ENCODE results near the gene ZNF516. TPM values are rescaled to one million over a fixed set of nuclear protein-coding genes. Genes with fewer than 3 reads are reported as not detected.

Gene ZNF516
- total and polyA plus RNA-seq, 2 of the 13 experiments (the other 11 are each of a cell fraction or from before 2014, with no cell fraction given) = 16.6 to 18.7 TPM

GRCh38 chr18:76347341-76347740 is 147.7 kb downstream of the ZNF516 start (continued):
- TF ChIP-seq, protein P1, sequence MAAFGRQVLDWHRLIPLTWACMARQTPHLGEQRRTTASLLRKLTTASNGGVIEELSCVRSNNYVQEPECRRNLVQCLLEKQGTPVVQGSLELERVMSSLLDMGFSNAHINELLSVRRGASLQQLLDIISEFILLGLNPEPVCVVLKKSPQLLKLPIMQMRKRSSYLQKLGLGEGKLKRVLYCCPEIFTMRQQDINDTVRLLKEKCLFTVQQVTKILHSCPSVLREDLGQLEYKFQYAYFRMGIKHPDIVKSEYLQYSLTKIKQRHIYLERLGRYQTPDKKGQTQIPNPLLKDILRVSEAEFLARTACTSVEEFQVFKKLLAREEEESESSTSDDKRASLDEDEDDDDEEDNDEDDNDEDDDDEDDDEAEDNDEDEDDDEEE (CRISPR knock-in tag; IDR thresholded peaks at IDR 0.05) = no peak
- TF ChIP-seq ZNF44 (CRISPR knock-in tag; IDR thresholded peaks at IDR 0.05) (no peak), ZNF670 (CRISPR knock-in tag; IDR thresholded peaks at IDR 0.05; ENCODE audit: borderline replicate concordance) (no peak), EED (CRISPR knock-in tag; IDR thresholded peaks at IDR 0.05) (no peak), CREM (IDR thresholded peaks at IDR 0.05) (no peak), CREM (CRISPR knock-in tag; IDR thresholded peaks at IDR 0.05) (no peak)
- TF ChIP-seq, protein P2, sequence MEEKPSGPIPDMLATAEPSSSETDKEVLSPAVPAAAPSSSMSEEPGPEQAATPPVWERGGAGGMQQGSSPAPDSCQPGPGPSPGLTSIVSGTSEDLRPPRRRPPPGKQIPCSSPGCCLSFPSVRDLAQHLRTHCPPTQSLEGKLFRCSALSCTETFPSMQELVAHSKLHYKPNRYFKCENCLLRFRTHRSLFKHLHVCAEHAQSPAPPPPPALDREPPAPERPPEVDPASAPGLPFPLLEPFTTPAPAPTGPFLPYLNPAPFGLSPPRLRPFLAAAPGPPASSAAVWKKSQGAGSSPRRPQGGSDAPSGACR (CRISPR knock-in tag; IDR thresholded peaks at IDR 0.05) = no peak

GRCh38 chr18:76346490-76347130 is 148.4 kb downstream of the ZNF516 start:
- Histone ChIP-seq H3K36me3 (replicated peaks in 1 of 2; ENCODE audit: control insufficient read depth in 1 of 2, insufficient read depth in 2 of 2, low read length in 2 of 2) (no peaks in the 10 kb centered on the region), H2AFZ (ENCODE audit: low read length) (no peak overlapping the region), H3K4me3 (replicated peaks in 1 of 3; ENCODE audit: insufficient read depth in 1 of 3, low read depth in 2 of 3, low read length in 3 of 3) (no peak overlapping the region), H3K9ac (ENCODE audit: insufficient read depth, low read depth, low read length) (no peak overlapping the region), H3K27ac (ENCODE audit: extremely low read length, insufficient read depth, low read length) (no peak overlapping the region), H3K79me2 (ENCODE audit: insufficient read depth, low read length) (no peaks in the 10 kb centered on the region), H3K9me3 (ENCODE audit: low read length) (no peaks in the 10 kb centered on the region), H3K4me2 (ENCODE audit: low read depth, low read length) (no peak overlapping the region), H3K27me3 (ENCODE audit: control insufficient read depth in 1 of 2, insufficient read depth in 2 of 2, low read length in 2 of 2) (peaks cover 0 to 18% of the 10 kb centered on the region in 2 experiments; a peak in 3 of 5 replicates), H3K4me1 (ENCODE audit: insufficient read depth, low read length) (peaks cover 38% of the 10 kb centered on the region), H4K20me1 (ENCODE audit: insufficient read depth, low read length) (no peaks in the 10 kb centered on the region)
- CTCF ChIA-PET (ENCODE audit: low intra/inter-chr PET ratio, low total read pairs) = no interaction called here
- intact Hi-C loops (cut with micrococcal nuclease; ENCODE audit: unreplicated experiment) (loop anchor here (5.0 kb wide), 1 partner anchor 1689 kb away; no protein-coding TSS in a partner anchor), in situ Hi-C loops (cut with HindIII; ENCODE audit: extremely low pct_ligation_motif_present, low pct_unique_long_range_greater_than_20kb) (loop anchor here (10.0 kb wide), 2 partner anchors 182 to 462 kb away; no protein-coding TSS in a partner anchor)
- FAIRE-seq = no peak
- POLR2A ChIA-PET = no interaction called here
- TF ChIP-seq ZNF629 (CRISPR knock-in tag; conservative IDR thresholded peaks at IDR 0.05) = no peak
- no peak for TF ChIP-seq ZNF678 (CRISPR knock-in tag; IDR thresholded peaks at IDR 0.05)
- no peak for TF ChIP-seq ZNF207 (IDR thresholded peaks at IDR 0.05; ENCODE audit: borderline replicate concordance)
- no peak for TF ChIP-seq ZBTB37 (CRISPR knock-in tag; IDR thresholded peaks at IDR 0.05)
- no peak for TF ChIP-seq KDM5B (CRISPR knock-in tag; IDR thresholded peaks at IDR 0.05; ENCODE audit: borderline replicate concordance)
- 81% methylated on average over 17 of the region's 29 CpGs for WGBS (ENCODE audit: low lambda C conversion rate)
- no TSS peak for BruUV-seq (replicated peaks)
- DNase-seq (ENCODE audit: low spot score) = no peak
- no peak for ATAC-seq
